ENCODE results near the gene CADM1.

DNA sequence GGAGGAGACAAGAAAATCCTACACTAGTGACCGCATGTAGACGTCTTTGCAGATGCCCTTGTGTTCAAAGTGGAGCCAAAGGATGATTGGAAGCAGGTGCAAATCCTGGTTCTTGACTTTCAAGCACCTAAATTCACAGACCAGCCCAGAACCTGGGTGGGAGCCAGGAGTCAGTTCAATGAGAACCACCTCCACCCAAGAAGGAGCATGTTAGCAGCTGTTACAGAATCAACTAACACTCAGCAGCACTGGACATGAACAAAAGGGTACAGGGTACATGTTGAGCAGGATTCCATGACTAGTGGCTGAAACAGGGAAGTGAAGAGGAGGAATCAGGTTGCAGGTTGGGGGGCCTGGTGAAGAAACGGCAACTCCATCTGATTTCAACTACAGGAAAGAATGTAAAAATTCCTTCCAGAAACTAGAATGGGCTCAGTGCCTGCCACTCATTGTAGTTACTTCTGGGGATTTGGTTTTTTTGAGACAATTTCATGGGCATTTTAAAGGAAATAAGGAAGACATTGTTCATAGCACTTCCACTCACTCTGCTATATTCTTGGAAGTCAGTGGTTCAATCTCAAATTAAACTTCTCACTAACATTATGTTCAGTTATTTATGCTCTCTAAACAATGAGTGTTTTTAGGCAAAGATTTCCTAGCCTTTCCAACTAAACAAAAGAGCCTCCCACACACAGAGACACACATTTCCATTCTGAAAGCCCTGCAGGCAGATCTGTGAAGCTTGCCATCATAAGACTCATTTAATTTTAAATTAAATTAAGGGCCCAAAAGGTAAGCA is 173.3 kb downstream of the CADM1 start:
- TF ChIP-seq, protein P1, sequence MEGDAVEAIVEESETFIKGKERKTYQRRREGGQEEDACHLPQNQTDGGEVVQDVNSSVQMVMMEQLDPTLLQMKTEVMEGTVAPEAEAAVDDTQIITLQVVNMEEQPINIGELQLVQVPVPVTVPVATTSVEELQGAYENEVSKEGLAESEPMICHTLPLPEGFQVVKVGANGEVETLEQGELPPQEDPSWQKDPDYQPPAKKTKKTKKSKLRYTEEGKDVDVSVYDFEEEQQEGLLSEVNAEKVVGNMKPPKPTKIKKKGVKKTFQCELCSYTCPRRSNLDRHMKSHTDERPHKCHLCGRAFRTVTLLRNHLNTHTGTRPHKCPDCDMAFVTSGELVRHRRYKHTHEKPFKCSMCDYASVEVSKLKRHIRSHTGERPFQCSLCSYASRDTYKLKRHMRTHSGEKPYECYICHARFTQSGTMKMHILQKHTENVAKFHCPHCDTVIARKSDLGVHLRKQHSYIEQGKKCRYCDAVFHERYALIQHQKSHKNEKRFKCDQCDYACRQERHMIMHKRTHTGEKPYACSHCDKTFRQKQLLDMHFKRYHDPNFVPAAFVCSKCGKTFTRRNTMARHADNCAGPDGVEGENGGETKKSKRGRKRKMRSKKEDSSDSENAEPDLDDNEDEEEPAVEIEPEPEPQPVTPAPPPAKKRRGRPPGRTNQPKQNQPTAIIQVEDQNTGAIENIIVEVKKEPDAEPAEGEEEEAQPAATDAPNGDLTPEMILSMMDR (conservative IDR thresholded peaks at IDR 0.05; ENCODE audit: low read depth, low read length): no peak
- no peak for TF ChIP-seq EZH2 (IDR thresholded peaks at IDR 0.05; ENCODE audit: borderline replicate concordance, low read depth, low read length, poor library complexity, severe bottlenecking)
